MM.1S (cell line): Measurements from ENCODE around the gene FAM156A.
"Not testable (repeated sequence)": the region's sequence is repeated elsewhere in the genome, so short reads cannot be mapped to it uniquely, and the experiment has no call there.

Experiments
- DNase-seq: peaks from one replicate; pipeline ENCODE4 v3.0.0-alpha.2; 2015
- H2AFZ ChIP-seq: fragments of 300-600 bp; sonication (generic); 2 replicates; pipeline ENCODE4 v1.6.0; 2016; ENCODE audit warnings: antibody characterized with exemption, low read length
- H3F3A ChIP-seq: fragments of 300-600 bp; sonication (generic); 2 replicates; pipeline ENCODE4 v1.6.1; 2016; ENCODE audit warnings: mild to moderate bottlenecking, antibody characterized with exemption, low read length, moderate library complexity, mixed read lengths; ENCODE audit not compliant: insufficient read depth
- H3K27ac ChIP-seq: fragments of 300-600 bp; sonication (generic); 2 replicates; pipeline ENCODE4 v1.5.1; 2016; ENCODE audit warnings: mild to moderate bottlenecking, low read length
- H3K27me3 ChIP-seq: fragments of 300-600 bp; sonication (generic); replicated peaks from 2 replicates; pipeline ENCODE4 v1.6.0; 2016; ENCODE audit warnings: low read length; ENCODE audit not compliant: insufficient read depth
- H3K36me3 ChIP-seq: fragments of 300-600 bp; sonication (generic); replicated peaks from 2 replicates; pipeline ENCODE4 v1.6.1; 2016; ENCODE audit warnings: mild to moderate bottlenecking, low read length, mixed read lengths; ENCODE audit not compliant: insufficient read depth
- H3K4me1 ChIP-seq: fragments of 300-600 bp; sonication (generic); 2 replicates; pipeline ENCODE4 v1.6.1; 2016; ENCODE audit warnings: low read length, mixed read lengths
- H3K4me2 ChIP-seq: fragments of 300-600 bp; sonication (generic); 2 replicates; pipeline ENCODE4 v1.6.0; 2016; ENCODE audit warnings: low read depth, low read length
- H3K4me3 ChIP-seq: fragments of 300-600 bp; sonication (generic); 2 replicates; pipeline ENCODE4 v1.5.1; 2016; ENCODE audit warnings: low read length, mixed read lengths
- H3K79me2 ChIP-seq: fragments of 300-600 bp; sonication (generic); 2 replicates; pipeline ENCODE4 v1.6.1; 2016; ENCODE audit warnings: mixed run types, low read length, mixed read lengths
- H3K9ac ChIP-seq: fragments of 300-600 bp; sonication (generic); 2 replicates; pipeline ENCODE4 v1.6.1; 2016; ENCODE audit warnings: low read length, mixed read lengths
- H3K9me2 ChIP-seq: fragments of 300-600 bp; sonication (generic); replicated peaks from 2 replicates; pipeline ENCODE4 v1.6.1; 2016; ENCODE audit warnings: mild to moderate bottlenecking, low read length, mixed read lengths; ENCODE audit not compliant: insufficient read depth
- H3K9me3 ChIP-seq: fragments of 300-600 bp; sonication (generic); replicated peaks from 2 replicates; pipeline ENCODE4 v1.6.1; 2016; ENCODE audit warnings: mild to moderate bottlenecking, low read length, mixed read lengths; ENCODE audit not compliant: insufficient read depth
- H4K20me1 ChIP-seq: fragments of 300-600 bp; sonication (generic); 2 replicates; pipeline ENCODE4 v1.6.1; 2016; ENCODE audit warnings: mild to moderate bottlenecking, low read length, moderate library complexity, mixed read lengths; ENCODE audit not compliant: insufficient read depth
- CTCF ChIP-seq: fragments of 300-600 bp; sonication (generic); IDR thresholded peaks from 2 replicates; pipeline ENCODE4 v1.5.1; 2016; ENCODE audit warnings: antibody characterized with exemption, low read length, mixed read lengths
- EZH2 ChIP-seq: fragments of 300-600 bp; sonication (generic); optimal IDR thresholded peaks from 2 replicates; pipeline ENCODE3; 2017; ENCODE audit warnings: low read depth, mild to moderate bottlenecking, antibody characterized with exemption, low read length, mixed read lengths
- EZH2phosphoT487 ChIP-seq: fragments of 300-600 bp; sonication (generic); IDR thresholded peaks from 2 replicates; pipeline ENCODE4 v1.6.1; 2018; ENCODE audit warnings: antibody characterized with exemption, low read length

FAM156A gene

GRCh38 chrX:52958113-52958959, at the start of gene FAM156A:
Gene FAM156A (minus strand): TSS chrX:52958518. CDS start chrX:52948588, 9,930 bp downstream.
- H4K20me1 ChIP-seq, H3K79me2 ChIP-seq, H3F3A ChIP-seq, H3K9ac ChIP-seq, DNase-seq, H2AFZ ChIP-seq, H3K27me3 ChIP-seq, H3K4me1 ChIP-seq, H3K4me2 ChIP-seq, H3K27ac ChIP-seq, H3K4me3 ChIP-seq, H3K9me3 ChIP-seq, H3K9me2 ChIP-seq, H3K36me3 ChIP-seq: not testable (repeated sequence)

- Histone ChIP-seq H3F3A (no peaks in the 10 kb centered on the region), H3K79me2 (no peaks in the 10 kb centered on the region), H3K4me2 (no peak overlapping the region), H3K27ac (no peak overlapping the region), H3K36me3 (no peaks in the 10 kb centered on the region), H3K9me3 (no peaks in the 10 kb centered on the region), H3K9me2 (no peaks in the 10 kb centered on the region), H3K4me1 (no peaks in the 10 kb centered on the region), H2AFZ (no peak overlapping the region), H3K9ac (no peak overlapping the region), H3K4me3 (no peak overlapping the region), H4K20me1 (no peaks in the 10 kb centered on the region), H3K27me3 (no peaks in the 10 kb centered on the region)
- no peak for DNase-seq
- TF ChIP-seq CTCF, result no peak
- TF ChIP-seq EZH2, result no peak
- TF ChIP-seq EZH2phosphoT487, result no peak
Observed at GRCh38 chrX:53005327-53005726, 47.0 kb upstream of the FAM156A start.

- H3K36me3 ChIP-seq, result no peaks in the 10 kb centered on the region
- no peak overlapping the region for H3K4me2 ChIP-seq
- H3K79me2 ChIP-seq, result no peaks in the 10 kb centered on the region
- H3F3A ChIP-seq, result no peaks in the 10 kb centered on the region
- H3K27ac ChIP-seq, result no peak overlapping the region
- TF ChIP-seq EZH2phosphoT487, result no peak
- no peak for TF ChIP-seq EZH2
- TF ChIP-seq CTCF, result no peak
- no peaks in the 10 kb centered on the region for H3K9me3 ChIP-seq
- no peak overlapping the region for H3K9ac ChIP-seq
- no peaks in the 10 kb centered on the region for H3K27me3 ChIP-seq
- H4K20me1 ChIP-seq, result no peaks in the 10 kb centered on the region
- no peak overlapping the region for H3K4me3 ChIP-seq
- no peak for DNase-seq
- no peaks in the 10 kb centered on the region for H3K9me2 ChIP-seq
- H2AFZ ChIP-seq, result no peak overlapping the region
- H3K4me1 ChIP-seq, result no peaks in the 10 kb centered on the region
Observed at GRCh38 chrX:53004811-53005210, 46.5 kb upstream of the FAM156A start.

GRCh38 chrX:53004038-53004437, 45.7 kb upstream of the FAM156A start:
- Histone ChIP-seq H3K36me3 (no peaks in the 10 kb centered on the region), H3K9me3 (no peaks in the 10 kb centered on the region)

More at GRCh38 chrX:53004038-53004437, 45.7 kb upstream of the FAM156A start:
- no peak for DNase-seq
- H3K27me3 ChIP-seq, result no peaks in the 10 kb centered on the region
- H3K27ac ChIP-seq, result no peak overlapping the region
- no peaks in the 10 kb centered on the region for H3K79me2 ChIP-seq
- no peaks in the 10 kb centered on the region for H3K9me2 ChIP-seq
- H3F3A ChIP-seq, result no peaks in the 10 kb centered on the region
- no peak overlapping the region for H3K4me3 ChIP-seq
- no peaks in the 10 kb centered on the region for H4K20me1 ChIP-seq
- H2AFZ ChIP-seq, result no peak overlapping the region
- no peaks in the 10 kb centered on the region for H3K4me1 ChIP-seq
- no peak overlapping the region for H3K9ac ChIP-seq
- no peak overlapping the region for H3K4me2 ChIP-seq
- no peak for TF ChIP-seq CTCF
